Measurements from ENCODE around the gene PIM3.
A peak's percentile ranks its signal among the peaks of the same experiment; 100 is the strongest.

Gene PIM3

DNA sequence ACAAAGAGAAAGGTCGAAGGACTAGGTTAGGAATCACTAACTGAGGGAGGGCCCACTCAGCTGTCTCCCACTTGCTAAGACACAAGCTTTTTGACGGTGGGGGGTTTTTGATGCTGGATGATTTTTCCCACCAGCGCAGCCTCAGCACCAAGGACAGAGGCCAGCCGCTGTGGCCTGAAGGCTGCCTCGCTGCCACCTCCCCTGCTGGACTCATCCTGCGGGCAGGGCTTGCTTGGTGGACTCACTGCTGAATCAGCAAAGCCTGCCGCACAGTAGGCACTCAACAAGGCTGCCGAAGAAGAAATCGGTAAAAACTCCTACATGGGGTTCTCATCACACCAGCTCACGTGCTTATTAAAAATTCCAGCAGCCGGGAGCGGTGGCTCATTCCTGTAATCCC lies 45.0 kb upstream of the PIM3 start:
- ChIA-PET CTCF (no interaction called here), POLR2A (no interaction called here)
- DNase-seq (ENCODE audit: extremely low spot score), result no peak
- TF ChIP-seq LEF1 (IDR thresholded peaks at IDR 0.05; ENCODE audit: borderline replicate concordance), result no peak
- TF ChIP-seq ELF4 (IDR thresholded peaks at IDR 0.05), result no peak
- TF ChIP-seq BHLHE40 (IDR thresholded peaks at IDR 0.05; ENCODE audit: borderline replicate concordance), result no peak
- no peak for TF ChIP-seq L3MBTL2 (conservative IDR thresholded peaks at IDR 0.05)
- no peak for TF ChIP-seq FOXM1 (IDR thresholded peaks at IDR 0.05; ENCODE audit: borderline replicate concordance)
- TF ChIP-seq SP1 (IDR thresholded peaks at IDR 0.05), result no peak
- TF ChIP-seq, protein P1, sequence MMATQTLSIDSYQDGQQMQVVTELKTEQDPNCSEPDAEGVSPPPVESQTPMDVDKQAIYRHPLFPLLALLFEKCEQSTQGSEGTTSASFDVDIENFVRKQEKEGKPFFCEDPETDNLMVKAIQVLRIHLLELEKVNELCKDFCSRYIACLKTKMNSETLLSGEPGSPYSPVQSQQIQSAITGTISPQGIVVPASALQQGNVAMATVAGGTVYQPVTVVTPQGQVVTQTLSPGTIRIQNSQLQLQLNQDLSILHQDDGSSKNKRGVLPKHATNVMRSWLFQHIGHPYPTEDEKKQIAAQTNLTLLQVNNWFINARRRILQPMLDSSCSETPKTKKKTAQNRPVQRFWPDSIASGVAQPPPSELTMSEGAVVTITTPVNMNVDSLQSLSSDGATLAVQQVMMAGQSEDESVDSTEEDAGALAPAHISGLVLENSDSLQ (IDR thresholded peaks at IDR 0.05), result no peak
- no peak for TF ChIP-seq SUZ12 (IDR thresholded peaks at IDR 0.05)
- no peak for TF ChIP-seq TARDBP (IDR thresholded peaks at IDR 0.05)
- TF ChIP-seq CTBP1 (IDR thresholded peaks at IDR 0.05; ENCODE audit: borderline replicate concordance), result no peak
- TF ChIP-seq FOXK2 (IDR thresholded peaks at IDR 0.05), result no peak
- TF ChIP-seq ARNT (IDR thresholded peaks at IDR 0.05), result no peak
- TF ChIP-seq HDGF (IDR thresholded peaks at IDR 0.05; ENCODE audit: borderline replicate concordance), result no peak
- TF ChIP-seq FOXA1 (IDR thresholded peaks at IDR 0.05), result no peak
- TF ChIP-seq NFRKB (IDR thresholded peaks at IDR 0.05), result no peak
- TF ChIP-seq ZNF384 (IDR thresholded peaks at IDR 0.05), result no peak

DNA sequence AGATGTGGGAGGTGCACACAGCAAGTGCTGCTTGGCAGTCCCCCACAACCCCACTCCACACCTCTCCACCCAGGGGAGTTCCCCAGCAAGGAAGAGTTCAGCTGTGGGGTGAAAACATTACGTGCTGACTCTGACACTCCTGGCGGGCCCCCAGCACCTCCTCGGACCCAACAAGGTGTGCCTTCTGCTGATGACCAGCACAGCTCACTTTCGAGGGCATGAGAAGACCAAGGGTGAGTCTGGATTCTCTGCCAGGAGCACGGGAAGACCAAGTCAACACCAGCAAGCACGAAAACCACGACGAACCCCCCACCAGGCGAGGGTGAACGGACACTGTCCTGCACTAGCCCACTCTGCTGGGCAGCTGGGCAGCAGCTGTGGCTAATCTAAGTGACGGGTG lies 43.7 kb upstream of the PIM3 start:
- POLR2A ChIA-PET, result interaction anchor here (0.6 kb wide), 1 partner anchor 108 kb away, joined by 4 read pairs; no protein-coding TSS in a partner anchor

DNA sequence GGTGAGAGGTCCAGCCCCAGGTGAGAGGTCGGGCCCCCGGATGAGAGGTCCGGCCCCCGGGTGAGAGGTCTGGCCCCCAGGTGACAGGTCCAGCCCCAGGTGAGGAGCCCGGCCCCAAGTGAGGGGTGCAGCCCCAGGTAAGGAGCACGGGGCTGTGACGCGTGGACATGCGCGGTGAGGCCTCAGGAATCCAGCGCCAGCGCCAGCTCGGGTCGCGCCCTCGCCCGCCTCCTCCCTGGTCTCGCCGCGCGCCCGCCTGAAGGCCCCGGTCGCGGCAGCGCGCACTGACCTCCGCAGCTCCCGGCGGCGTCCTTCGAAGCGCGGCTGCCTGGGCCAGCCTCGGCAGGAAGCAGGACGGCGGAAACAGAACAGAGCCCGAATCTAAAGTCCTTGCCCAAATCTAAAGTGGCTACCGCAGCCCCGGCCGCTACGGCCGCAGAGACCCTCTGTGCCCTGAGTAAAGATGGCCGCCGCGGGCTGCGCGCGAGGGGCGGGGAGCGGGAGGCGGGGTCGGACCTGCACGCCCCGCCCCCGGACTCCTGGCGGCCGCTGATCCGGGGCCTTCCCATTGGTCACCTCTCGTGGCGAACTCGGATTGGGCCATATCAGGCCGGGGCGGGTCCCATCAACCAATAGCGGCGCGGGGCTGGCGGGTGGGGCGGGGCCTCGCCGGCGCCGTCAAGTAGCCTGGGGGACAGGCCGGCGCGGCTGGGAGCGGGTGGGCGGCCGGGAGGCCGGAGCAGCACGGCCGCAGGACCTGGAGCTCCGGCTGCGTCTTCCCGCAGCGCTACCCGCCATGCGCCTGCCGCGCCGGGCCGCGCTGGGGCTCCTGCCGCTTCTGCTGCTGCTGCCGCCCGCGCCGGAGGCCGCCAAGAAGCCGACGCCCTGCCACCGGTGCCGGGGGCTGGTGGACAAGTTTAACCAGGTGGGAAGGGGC lies 42.3 kb upstream of the PIM3 start, which contains the start of the genes ALG12 and CRELD2:
TSS of gene ALG12 (minus strand) at position 465 of the 937 bp plus-strand sequence. CDS start 4,673 bp downstream, outside the sequence.
TSS of gene CRELD2 (plus strand) at position 661 of the 937 bp plus-strand sequence. CDS start at position 797, 136 bp downstream.
- TF ChIP-seq SP1 (IDR thresholded peaks at IDR 0.05), result no peak
- no peak for TF ChIP-seq ZNF384 (IDR thresholded peaks at IDR 0.05)
- TF ChIP-seq, protein P1 (IDR thresholded peaks at IDR 0.05), result no peak
- no peak for TF ChIP-seq ELF4 (IDR thresholded peaks at IDR 0.05)
- TF ChIP-seq FOXA1 (IDR thresholded peaks at IDR 0.05), result no peak
- no peak for TF ChIP-seq TARDBP (IDR thresholded peaks at IDR 0.05)
- no peak for TF ChIP-seq ARNT (IDR thresholded peaks at IDR 0.05)
- TF ChIP-seq HDGF (IDR thresholded peaks at IDR 0.05; ENCODE audit: borderline replicate concordance), result no peak
- TF ChIP-seq FOXK2 (IDR thresholded peaks at IDR 0.05), result no peak
- TF ChIP-seq BHLHE40 (IDR thresholded peaks at IDR 0.05; ENCODE audit: borderline replicate concordance), result no peak
- no peak for TF ChIP-seq CTBP1 (IDR thresholded peaks at IDR 0.05; ENCODE audit: borderline replicate concordance)
- TF ChIP-seq LEF1 (IDR thresholded peaks at IDR 0.05; ENCODE audit: borderline replicate concordance), result no peak
- TF ChIP-seq NFRKB (IDR thresholded peaks at IDR 0.05), result no peak
- no peak for TF ChIP-seq FOXM1 (IDR thresholded peaks at IDR 0.05; ENCODE audit: borderline replicate concordance)
- no peak for TF ChIP-seq L3MBTL2 (conservative IDR thresholded peaks at IDR 0.05)
- TF ChIP-seq SUZ12 (IDR thresholded peaks at IDR 0.05), result no peak
- peak; percentile 99 for DNase-seq (ENCODE audit: extremely low spot score)
- ChIA-PET POLR2A (interaction anchor here (0.8 to 1.2 kb wide), 2 partner anchors 15 to 146 kb away, joined by 3 to 4 read pairs; no protein-coding TSS in a partner anchor), CTCF (interaction anchor here (0.6 to 0.7 kb wide), 2 partner anchors 112 to 315 kb away, joined by 3 read pairs; no protein-coding TSS in a partner anchor)

More for the DNA sequence above, 43.7 kb upstream of the PIM3 start:
- CTCF ChIA-PET, result no interaction called here
- DNase-seq (ENCODE audit: extremely low spot score), result no peak
- TF ChIP-seq HDGF (IDR thresholded peaks at IDR 0.05; ENCODE audit: borderline replicate concordance) (no peak), ELF4 (IDR thresholded peaks at IDR 0.05) (no peak), FOXM1 (IDR thresholded peaks at IDR 0.05; ENCODE audit: borderline replicate concordance) (no peak)

DNA sequence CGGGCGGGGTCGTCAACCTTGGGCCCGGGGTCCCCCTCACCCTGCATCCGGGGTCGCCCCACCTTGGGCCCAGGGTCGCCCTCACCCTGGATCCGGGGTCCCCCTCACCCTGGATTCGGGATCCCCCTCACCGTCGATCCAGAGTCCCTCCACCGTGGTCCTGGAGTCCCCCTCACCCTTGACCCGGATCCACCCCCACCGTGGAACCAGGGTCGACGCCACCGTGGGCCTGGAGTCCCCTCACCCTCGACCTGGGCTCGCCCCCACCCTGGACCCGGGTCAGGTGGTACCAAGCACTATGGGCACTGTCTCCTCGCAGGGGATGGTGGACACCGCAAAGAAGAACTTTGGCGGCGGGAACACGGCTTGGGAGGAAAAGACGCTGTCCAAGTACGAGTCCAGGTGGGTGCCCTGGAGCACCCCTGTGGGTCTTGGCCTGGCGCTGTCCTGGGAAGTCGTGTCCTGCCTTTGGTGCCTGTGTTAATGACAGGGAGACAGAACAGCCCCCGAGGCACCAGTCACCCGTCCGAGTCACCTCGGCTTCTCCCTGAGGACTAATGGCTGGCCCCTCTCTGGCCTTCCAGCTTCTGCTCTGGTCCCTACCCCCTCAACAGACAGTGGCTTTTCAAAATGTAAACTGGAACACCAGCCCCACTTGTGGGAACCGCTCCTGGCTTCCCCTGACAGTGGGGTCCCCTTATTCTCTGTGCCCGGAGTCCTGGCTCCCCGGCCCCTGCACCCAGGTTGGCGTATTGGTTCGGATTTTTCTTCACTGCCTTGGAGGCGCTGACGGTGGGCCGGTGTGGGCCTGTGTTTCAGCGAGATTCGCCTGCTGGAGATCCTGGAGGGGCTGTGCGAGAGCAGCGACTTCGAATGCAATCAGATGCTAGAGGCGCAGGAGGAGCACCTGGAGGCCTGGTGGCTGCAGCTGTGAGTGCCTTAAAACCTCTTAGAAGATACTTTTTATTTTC lies 41.4 kb upstream of the PIM3 start:
- TF ChIP-seq FOXA1 (IDR thresholded peaks at IDR 0.05) (no peak), L3MBTL2 (conservative IDR thresholded peaks at IDR 0.05) (no peak), TARDBP (IDR thresholded peaks at IDR 0.05) (no peak), FOXK2 (IDR thresholded peaks at IDR 0.05) (no peak)
- TF ChIP-seq, protein P1 (IDR thresholded peaks at IDR 0.05), result no peak
- CTCF ChIA-PET, result interaction anchor here (0.9 kb wide), 1 partner anchor 60 kb away, joined by 4 read pairs; no protein-coding TSS in a partner anchor
- no peak for DNase-seq (ENCODE audit: extremely low spot score)
- POLR2A ChIA-PET, result no interaction called here

DNA sequence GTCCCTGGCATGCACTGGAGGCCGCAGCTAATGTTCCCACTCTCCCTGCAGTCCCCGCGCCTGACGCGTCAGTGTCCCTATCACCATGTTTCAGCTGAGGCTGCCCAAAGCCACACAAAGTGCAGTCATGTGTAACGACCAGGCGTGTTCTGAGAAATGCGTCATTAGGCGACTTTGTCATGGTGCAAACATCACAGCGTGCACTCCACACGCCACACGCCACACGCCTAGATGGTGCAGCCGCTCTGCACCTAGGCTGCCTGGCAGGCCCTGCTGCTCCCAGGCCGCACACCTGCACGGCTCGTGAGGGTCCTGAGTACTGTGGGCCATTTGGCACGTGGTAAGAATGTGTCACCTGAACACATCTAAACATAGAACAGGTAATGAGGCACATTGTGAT lies 39.7 kb upstream of the PIM3 start:
- ChIA-PET POLR2A (no interaction called here), CTCF (no interaction called here)
- no peak for DNase-seq (ENCODE audit: extremely low spot score)
- TF ChIP-seq ELF4 (IDR thresholded peaks at IDR 0.05) (no peak), FOXK2 (IDR thresholded peaks at IDR 0.05) (no peak), SUZ12 (IDR thresholded peaks at IDR 0.05) (no peak), FOXA1 (IDR thresholded peaks at IDR 0.05) (no peak), FOXM1 (IDR thresholded peaks at IDR 0.05; ENCODE audit: borderline replicate concordance) (no peak), BHLHE40 (IDR thresholded peaks at IDR 0.05; ENCODE audit: borderline replicate concordance) (no peak)

All from HEK293T (cell line).